GM18502 (cell line): ENCODE data around the gene CACNA1B.
"Not testable (repeated sequence)": the region's sequence is repeated elsewhere in the genome, so short reads cannot be mapped to it uniquely, and the experiment has no call there.

Experiments
- ATAC-seq: cut with Tn5 transposase; IDR thresholded peaks from one replicate; pipeline ENCODE4 v1.9.1; 2021; ENCODE audit warnings: mild to moderate bottlenecking; ENCODE audit not compliant: unreplicated experiment, poor library complexity

The CACNA1B gene

DNA sequence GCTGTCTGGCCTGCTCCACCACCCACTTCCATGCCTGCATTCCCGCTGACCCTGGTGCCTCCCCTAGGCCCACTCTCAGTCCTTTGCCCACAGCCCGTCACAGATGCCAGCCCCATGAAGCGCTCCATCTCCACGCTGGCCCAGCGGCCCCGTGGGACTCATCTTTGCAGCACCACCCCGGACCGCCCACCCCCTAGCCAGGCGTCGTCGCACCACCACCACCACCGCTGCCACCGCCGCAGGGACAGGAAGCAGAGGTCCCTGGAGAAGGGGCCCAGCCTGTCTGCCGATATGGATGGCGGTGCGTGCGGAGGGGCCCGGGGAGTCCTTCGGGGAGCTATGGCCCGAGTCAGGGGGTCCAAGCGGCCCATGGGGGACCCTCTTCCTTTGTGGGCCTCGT, 242.5 kb downstream of the CACNA1B start:
- no peak for ATAC-seq

DNA sequence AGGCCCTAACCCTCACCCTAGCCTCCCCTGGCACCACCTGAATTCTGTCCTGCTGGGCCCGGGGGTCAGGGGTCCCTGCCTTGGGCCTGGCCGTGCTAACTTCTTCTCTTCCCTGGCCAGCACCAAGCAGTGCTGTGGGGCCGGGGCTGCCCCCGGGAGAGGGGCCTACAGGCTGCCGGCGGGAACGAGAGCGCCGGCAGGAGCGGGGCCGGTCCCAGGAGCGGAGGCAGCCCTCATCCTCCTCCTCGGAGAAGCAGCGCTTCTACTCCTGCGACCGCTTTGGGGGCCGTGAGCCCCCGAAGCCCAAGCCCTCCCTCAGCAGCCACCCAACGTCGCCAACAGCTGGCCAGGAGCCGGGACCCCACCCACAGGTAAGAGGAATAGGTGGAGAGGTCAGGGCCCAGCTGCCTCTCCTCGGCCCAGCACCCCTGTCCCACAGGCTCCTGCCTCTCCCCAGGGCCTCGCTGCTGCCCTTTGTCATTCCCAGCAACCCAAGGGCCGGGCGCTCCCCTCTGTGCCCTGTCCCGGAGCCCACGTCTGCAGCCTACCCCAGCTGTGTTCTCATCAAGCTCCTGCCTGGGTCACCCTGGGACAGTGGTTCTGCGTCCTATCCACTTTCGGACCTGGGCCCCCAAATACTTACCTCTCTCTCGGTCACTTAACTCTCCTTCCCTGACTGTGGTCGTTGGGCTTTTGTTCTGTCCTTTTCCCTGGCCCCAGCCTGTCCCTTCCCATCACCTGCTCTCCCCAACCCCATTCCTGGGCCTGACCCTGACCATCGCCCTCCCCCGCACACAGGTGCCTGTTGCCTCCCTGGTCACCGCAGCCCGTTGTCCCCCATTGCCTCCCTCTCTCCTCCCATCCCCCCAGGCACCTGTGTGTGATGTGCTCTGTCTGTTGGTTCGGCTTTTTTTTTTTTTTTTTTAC, 243.2 kb downstream of the CACNA1B start:
- no peak for ATAC-seq

DNA sequence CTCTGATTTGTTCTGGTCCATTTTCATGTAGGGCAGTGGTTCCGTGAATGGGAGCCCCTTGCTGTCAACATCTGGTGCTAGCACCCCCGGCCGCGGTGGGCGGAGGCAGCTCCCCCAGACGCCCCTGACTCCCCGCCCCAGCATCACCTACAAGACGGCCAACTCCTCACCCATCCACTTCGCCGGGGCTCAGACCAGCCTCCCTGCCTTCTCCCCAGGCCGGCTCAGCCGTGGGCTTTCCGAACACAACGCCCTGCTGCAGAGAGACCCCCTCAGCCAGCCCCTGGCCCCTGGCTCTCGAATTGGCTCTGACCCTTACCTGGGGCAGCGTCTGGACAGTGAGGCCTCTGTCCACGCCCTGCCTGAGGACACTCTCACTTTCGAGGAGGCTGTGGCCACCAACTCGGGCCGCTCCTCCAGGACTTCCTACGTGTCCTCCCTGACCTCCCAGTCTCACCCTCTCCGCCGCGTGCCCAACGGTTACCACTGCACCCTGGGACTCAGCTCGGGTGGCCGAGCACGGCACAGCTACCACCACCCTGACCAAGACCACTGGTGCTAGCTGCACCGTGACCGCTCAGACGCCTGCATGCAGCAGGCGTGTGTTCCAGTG, 244.0 kb downstream of the CACNA1B start:
- no peak for ATAC-seq

DNA sequence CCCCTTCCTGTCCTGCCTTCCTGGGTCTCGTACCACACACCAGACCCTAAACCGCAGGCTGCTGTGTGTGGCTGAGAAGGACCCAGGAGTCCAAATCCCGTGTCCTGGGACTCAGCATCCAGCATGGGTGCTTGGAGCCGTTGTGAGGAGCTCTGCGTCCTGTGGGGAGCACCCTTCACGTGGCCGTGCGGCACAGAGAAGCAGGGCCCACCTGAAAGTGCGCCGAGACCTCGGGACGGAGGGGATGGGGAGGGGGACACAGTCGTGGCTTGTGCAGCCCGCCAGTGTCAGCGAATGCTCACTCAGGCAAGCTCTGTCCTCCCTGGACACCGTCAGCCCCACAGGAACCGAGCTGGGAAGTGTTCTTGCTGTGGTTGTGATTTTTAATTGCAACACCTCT, 244.6 kb downstream of the CACNA1B start:
- no peak for ATAC-seq

DNA sequence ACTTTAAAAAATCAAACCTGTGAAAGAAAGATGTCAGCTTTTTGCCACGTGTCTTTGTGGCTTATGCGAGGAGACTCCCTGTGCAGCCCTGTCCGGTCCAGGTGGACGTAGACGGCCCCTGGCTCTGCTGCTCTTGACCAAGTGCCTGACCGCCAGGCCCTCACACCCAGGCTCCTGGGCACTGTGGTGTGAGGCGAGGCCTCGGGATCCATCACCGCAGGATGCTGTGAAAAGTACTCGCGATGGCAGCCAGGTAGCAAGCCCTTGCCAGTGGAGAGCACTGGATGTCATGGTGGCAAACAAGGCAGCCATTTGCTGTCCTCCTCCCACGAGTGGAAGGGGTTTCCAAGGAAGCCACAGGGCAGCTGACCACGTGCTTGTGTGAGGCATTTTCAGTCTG, 245.1 kb downstream of the CACNA1B start:
- no peak for ATAC-seq

DNA sequence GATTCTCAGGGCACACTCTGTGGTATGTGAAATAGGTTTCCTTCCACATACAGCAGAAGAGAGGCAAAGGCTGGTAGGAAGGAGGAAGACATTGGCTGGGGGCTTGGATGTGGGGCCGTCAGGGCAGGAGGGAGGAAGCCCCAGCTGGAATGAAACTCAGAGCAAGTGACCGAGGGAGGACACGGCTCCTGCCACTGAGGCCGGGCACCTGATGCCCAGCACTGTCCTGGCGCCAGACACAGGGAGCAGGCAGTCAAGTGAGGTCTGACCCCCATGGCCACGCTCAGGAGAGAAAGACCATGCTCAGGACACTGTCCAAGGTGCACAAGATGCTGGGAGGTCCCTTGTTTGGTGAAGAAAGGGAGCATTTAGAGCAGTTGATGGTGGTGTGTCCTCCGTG, 245.5 kb downstream of the CACNA1B start:
- ATAC-seq, result no peak

DNA sequence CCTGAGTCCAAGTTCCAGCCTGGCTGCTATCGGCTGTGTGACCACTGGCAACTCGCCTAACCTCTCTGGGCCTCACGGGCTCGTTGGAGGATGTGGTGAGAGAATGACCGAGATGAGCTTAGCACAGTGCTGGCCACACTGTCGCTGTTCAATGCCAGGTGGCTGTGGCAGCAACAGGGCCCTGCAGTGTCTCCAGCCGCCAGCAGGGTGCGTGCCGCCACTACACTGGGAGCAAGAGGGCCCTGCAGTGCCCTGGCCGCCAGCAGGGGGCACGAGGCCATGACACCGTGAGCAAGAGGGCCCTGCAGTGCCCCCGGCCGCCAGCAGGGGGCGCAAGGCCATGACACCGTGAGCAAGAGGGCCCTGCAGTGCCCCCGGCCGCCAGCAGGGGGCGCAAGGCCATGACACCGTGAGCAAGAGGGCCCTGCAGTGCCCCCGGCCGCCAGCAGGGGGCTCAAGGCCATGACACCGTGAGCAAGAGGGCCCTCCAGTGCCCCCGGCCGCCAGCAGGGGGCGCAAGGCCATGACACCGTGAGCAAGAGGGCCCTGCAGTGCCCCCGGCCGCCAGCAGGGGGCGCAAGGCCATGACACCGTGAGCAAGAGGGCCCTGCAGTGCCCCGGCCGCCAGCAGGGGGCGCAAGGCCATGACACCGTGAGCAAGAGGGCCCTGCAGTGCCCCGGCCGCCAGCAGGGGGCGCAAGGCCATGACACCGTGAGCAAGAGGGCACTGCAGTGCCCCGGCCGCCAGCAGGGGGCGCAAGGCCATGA, 248.7 kb downstream of the CACNA1B start:
- peak; percentile 99 for ATAC-seq

DNA sequence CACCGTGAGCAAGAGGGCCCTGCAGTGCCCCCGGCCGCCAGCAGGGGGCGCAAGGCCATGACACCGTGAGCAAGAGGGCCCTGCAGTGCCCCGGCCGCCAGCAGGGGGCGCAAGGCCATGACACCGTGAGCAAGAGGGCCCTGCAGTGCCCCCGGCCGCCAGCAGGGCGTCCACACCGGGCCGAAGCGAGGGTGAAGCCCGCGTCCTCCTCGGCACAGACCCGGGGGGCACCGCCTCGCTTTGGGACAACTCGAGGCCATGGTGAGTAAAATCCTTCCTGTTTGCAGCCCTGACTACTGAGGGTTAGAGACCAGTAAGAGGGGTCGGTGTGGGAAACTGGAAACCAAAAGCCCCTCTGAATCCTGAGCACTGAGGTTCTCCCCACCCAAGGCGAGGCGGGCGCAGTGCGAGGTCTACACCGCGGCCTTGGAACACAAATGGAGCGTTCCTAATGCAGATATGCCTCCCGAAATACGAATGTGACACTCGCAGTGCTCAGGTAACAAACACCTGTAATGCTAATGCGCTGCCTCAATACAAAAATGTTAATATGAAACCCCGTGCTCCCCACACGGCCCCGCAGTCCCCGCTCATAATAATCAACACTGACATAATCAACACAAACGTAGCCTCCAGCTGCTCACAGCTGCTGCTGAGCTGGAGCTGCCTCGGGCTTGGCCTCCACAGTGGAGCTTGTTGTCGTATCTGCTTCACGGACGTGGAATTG, 249.4 kb downstream of the CACNA1B start:
- peak; percentile 58 for ATAC-seq

DNA sequence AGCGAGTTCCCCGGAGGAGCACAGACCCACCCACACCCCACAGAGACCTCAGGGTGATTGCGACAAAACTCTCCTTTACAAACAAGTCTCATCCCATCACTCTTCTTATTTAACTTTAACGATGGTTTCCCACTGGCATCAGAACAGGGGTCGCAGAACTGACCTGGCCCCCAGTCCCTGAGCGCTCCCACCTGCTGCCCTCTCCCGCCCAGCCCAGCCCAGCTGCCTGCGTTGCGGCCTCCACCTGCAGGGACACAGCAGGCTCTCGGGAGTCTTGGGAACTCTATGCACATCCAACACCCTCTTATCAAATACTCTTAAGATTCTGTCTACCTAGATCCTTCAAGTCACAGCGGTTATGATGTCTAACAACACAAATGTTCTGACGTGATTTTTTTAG, 250.4 kb downstream of the CACNA1B start:
- not testable (repeated sequence) for ATAC-seq

DNA sequence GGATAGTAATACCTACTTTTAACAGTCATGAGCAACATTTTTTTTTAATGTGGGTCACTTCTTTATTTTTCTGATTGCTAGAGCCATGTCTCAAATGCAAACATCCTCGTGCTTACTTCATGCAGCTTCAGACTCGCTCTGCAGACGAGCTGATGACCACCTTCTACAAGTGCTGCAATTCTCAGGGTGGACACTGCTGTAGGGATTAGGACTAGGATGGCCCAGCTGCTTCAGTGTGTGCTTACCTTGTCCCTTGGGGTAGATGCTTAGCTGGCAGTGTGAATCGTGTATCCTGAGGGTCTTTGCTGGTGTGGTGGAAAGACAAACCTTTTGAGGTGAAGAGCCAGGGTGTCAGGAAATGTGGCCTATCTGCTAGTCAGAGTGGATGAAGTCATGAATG, 251.7 kb downstream of the CACNA1B start:
- ATAC-seq, result not testable (repeated sequence)

DNA sequence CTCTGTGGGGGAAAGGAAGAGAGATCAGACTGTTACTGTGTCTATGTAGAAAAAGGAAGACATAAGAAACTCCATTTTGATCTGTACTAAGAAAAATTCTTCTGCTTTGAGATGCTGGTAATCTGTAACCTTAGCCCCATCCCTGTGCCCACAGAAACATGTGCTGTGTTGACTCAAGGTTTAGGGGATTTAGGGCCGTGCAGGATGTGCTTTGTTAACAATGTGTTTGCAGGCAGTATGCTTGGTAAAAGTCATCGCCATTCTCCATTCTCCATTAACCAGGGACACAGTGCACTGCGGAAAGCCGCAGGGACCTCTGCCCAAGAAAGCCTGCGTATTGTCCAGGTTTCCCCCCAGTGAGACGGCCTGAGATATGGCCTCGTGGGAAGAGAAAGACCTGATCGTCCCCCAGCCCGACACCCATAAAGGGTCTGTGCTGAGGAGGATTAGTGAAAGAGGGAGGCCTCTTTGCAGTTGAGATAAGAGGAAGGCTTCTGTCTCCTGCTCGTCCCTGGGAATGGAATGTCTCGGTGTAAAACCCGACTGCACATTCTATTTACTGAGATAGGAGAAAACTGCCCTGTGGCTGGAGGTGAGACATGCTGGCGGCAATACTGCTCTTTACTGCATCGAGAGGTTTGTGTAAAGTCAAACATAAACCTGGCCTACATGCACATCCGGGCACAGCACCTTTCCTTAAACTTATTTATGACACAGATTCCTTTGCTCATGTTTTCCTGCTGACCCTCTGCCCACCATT, 255.5 kb downstream of the CACNA1B start:
- ATAC-seq, result not testable (repeated sequence)

DNA sequence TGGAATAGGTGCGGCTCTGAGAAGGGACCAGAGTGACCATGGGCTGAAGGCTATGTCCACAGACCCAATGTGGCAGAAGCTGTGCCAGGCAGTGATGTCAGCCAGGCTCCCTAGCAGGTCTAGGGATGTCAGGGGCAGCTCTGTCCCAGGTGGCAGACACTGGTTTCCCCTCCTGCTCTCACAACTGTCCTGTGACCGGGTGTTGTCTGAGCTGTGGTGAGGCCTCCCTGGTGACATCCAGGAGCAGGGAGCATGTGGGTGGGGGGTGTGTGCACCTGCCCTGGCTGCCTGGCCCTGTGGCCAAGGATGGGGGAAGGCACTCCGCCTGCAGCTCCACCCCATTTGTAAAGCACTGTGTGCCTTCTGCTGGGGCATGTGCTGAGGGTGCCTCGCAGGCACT, 257.0 kb downstream of the CACNA1B start:
- ATAC-seq, result not testable (repeated sequence)

DNA sequence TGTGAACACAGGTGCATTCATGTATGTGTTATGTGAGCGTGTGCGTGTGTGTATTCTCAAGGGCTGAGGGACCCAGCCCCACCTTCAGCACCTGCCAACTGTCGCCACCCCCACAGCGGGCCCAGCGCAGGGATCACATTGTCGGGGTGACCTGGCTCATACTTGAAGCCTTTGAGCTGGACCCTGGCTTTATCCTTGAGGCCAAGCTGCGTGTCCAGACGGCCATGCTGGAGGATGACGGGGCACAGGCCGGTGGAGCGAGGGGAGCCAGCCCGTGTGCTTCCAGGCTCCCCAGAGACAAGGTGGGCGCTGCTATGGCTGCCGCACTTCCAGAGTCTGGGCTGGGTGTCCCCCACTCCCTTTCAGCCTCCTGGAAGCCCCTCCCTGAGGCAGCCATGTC, 261.5 kb downstream of the CACNA1B start:
- not testable (repeated sequence) for ATAC-seq

DNA sequence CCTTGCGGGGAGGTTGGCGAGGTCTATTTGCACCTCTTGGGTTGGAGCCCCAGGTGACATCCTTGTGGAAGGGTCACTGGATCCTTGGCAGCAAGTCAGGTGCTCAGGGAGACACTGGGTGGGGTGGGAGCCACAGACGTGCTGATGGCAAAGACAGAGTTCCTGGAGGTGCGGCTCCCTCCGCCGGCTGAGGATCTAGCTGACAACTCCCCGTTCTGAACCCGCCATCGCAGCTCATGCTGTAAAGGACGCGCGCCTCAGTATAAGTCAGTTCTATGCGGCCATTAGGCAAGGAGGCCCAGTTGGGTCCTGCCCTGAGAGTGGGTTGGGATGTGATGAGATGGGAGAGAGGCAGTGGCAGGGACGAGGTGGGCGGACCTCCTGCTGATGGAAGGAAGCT, 263.4 kb downstream of the CACNA1B start:
- not testable (repeated sequence) for ATAC-seq

DNA sequence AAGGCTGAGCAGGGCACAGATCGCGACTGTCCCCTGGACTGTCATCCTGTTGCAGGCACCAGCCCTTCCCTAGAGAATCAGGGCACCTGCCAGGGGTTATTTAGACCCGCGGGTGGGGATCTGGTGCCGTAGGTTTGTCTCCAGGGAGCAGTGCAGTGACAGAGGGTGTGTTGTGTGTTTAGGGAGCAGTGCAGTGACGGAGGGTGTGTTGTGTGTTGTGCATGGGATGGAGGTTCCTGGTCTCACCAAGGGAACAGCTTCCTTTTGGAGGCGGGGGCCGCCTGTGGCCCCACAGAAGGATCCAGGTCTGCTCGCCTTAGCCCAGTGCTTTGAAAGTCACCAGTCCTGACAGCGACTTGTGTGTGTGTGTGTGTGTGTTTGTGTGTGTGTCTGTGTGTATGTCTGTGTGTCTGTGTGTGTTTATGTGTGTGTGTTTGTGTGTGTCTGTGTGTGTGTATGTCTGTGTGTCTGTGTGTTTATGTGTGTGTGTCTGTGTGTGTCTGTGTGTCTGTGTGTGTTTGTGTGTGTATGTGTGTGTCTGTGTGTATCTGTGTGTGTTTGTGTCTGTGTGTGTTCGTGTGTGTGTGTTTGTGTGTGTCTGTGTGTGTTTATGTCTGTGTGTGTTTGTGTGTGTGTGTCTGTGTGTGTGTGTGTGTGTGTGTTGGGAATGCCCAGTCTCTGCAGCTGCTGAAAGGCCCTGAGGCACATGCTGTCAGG, 265.1 kb downstream of the CACNA1B start:
- not testable (repeated sequence) for ATAC-seq

DNA sequence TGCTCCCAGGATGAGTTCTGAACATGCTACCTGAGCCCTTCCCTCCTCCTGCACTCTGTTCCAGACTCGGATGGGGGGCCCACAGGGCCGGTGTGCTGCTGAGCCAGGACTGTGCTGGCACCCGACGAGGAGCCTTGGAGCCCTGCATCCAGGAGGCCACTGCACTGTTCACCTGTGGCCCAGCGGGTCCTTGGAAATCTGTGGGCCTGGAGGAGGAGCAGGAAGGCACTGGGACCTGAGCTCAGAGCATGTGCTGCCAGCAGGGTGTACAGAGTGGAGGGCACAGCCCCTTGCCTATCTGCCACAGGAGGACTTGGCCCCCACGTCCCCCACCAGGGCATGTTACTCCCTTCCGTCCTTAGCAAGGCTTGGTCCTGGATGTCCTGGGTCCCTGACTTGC, 265.9 kb downstream of the CACNA1B start:
- ATAC-seq, result not testable (repeated sequence)

DNA sequence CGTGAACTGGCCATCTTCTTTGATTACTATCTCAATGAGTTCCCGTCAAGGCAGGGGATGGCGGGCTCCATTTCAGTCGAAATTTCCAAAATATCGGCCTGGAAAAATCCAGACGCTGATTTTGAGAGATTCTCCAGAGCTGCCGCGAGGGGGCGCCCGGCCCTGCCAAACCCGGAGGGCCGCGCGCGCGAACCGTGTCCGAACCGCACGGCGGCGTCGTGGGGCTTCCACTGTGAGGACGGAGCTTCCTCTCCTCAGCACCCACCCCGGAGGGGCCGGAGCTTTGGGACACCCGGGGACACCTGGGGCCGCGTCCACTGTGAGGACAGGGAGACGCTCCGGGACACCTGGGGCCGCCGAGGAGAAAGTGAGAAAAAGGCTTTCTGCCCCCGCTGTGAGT, 270.0 kb downstream of the CACNA1B start:
- not testable (repeated sequence) for ATAC-seq

DNA sequence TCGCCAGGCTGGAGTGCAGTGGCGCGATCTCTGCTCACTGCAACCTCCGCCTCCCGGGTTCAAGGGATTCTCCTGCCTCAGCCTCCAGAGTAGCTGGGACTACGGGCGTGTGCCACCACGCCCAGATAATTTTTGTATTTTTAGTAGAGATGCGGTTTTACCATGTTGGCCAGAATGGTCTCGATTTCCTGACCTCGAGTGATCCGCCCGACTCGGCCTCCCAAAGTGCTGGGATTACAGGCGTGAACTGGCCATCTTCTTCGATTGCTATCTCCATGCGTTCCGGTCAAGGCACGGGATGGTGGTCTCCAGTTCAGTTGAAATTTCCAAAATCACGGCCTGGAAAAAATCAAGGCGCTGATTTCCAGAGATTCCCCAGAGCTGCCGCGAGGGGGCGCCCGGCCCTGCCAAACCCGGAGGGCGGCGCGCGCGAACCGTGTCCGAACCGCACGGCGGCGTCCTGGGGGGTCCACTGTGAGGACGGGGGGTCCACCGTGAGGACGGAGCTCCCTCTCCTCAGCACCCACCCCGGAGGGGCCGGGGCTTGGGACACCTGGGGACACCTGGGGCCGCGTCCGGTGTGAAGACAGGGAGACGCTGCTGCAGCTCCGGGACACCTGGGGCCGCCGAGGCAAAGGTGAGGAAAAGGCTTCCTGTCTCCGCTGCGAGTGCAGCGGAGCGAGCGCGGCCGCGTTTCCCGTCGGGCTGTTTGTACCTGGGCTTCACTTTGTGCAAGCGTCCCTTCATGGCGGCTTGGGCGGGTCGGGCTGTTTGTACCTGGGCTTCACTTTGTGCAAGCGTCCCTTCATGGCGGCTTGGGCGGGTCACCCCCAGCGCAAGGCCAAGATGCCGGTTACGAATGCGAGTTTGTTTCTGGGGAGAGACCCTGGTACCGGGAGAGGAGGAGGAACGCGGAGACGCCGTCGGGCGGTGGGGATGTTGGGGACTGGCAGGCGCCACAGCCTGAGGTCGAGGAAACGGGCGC, 272.4 kb downstream of the CACNA1B start:
- ATAC-seq, result not testable (repeated sequence)
